Stimulated activated CD8-positive, alpha-beta memory T cell treated with anti-CD3 and anti-CD28 coated beads, Interleukin-15, amount 100 ng/mL, for 4 hours (primary cell): ENCODE data around the gene RASGRF1.
A peak's percentile ranks its signal among the peaks of the same experiment; 100 is the strongest.

Source experiments
- DNase-seq, 2 donors: peaks; one replicate each; pipeline ENCODE4 v3.0.0-alpha.2; 2020; ENCODE audit warnings: low read depth in 2 of 2

Gene RASGRF1

DNA sequence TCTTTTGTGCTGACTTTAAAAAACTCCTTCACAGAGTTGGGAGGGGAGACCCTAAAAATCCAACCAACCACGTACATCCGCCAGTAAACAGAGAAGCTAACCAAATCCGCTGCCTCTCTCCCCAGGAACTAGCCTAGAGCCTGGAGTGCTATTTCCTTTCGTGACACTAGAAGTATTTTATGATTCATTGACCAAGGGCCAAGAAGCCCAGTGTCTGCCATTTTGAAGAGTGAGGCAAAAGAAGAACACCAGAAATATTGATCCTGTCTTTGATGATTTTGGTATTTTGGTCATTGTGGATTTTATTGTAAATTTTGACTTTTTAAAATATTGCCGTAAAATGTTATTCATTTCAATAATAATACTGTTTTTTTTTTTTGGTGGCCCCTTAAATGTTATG, 135.2 kb downstream of the RASGRF1 start:
- no peak for DNase-seq

DNA sequence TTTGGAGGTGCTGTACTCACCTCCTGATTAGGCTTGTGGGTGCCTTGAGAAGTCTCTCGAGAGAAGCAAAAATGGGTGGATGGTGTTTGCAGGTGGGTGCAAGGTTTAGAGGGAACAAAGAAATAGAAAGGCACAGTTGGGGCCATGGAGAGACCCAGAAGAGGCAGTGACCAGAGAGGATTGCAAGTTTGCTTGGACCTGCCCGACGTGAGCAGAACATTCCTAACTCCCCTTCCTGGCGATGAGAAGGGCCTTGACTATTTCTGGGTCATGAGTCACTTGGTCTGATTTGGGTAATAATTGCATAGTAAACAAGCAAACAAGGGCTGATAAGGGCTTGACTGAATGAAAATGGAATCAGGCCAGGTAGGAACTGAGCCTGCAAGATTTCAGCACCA, 138.7 kb downstream of the RASGRF1 start:
- no peak for DNase-seq

DNA sequence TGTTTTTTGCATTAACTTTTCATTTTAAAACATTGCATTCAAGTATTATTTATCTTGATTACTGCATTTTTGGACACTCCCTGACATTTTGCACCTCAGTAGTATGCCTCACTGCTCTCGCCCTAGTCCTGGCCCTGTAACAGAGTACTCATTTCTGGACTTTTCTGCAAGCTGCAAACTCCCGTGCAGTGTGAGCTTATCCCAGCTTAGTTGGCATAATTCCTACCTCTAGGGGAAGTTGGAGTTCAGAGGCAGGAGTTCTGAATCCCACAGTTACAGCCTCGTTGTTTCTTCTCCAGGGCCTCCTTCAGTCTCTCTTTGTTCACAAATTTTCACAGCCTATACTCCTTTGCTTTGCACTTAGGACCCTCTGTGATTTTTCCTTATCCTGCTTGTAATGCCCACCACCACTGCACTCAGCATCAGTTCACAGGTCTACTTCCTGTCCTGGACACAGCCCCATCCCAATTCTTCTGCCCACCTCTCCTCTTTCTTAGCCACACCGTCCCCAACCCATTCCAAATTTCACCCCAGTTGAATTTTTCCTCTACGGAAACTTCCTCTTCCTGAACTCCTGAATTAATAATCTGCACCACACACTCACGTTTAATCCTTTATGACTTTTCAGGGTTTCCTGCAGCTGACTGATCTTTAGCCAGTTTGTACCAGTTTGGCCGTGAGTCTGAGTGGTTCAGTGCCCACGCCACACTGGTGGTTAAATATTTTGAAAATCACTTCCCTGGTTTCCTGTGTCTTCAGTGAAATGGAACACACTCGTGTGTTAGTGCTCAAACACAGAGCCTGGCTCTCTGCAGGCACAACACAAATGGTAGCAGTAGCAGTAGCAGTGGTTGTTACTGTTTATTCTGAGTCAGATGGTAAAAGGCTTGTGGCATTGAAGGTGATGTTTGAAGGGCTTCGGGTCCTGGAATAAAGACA, 139.4 kb downstream of the RASGRF1 start:
- no peak for DNase-seq

DNA sequence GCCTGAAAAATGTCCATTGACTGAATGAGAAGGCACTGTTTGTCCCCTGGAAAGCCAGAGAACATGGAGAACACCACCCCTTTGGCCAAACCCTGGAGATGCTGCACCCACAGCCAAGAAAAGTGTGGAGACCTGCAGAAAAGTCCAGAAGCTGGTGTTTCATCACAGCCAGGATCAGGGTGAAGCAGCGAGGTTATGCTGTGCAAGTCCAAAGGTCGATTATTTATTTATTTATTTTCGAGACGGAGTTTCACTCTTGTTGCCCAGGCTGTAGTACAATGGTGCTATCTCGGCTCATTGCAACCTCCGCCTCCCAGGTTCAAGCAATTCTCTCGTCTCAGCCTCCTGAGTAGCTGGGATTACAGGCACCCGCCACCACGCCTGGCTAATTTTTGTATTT, 140.2 kb downstream of the RASGRF1 start:
- DNase-seq, result no peak

- no peak for DNase-seq
These were observed 141.1 kb downstream of the RASGRF1 start for GRCh38 chr15:78949461-78949860.

DNA sequence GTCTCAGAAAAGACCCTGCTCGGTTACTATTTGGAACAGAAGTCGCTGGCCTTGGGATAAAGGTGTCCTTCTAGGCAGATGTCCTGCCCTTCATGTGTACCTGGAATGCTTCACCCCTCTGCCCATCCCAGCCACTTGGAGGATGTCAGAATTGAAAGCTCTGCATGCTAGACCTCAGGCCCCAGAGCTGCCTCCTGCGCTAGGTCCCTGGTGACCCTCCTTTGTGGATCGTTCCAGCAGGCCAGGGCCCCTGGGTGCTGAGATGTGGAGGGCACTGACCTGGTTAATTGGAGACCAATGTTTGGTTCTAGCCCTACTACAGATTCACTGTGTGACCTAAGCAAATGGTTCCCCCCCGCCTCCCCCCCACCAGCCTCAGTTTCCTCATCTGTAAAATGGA, 143.1 kb downstream of the RASGRF1 start:
- no peak for DNase-seq

DNA sequence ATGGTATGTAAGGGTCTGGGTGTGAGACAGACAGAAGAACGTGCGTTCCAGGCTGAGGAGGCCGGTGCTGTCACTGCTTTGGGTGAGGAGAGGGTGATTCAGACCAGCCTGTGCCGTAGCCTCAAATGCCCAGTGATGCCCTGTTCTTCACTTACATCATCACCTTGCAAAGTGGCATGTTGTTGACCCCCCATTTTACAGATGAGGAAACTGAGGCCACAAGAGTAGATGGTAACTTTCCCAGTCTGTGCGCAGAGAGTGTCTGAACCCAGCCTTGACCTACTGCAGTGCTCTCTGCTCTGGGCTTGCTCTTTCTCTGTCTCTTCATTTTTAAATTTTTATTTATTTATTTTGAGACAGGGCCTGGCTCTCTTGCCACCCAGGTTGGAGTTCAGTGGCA, 144.1 kb downstream of the RASGRF1 start:
- DNase-seq, result no peak

DNA sequence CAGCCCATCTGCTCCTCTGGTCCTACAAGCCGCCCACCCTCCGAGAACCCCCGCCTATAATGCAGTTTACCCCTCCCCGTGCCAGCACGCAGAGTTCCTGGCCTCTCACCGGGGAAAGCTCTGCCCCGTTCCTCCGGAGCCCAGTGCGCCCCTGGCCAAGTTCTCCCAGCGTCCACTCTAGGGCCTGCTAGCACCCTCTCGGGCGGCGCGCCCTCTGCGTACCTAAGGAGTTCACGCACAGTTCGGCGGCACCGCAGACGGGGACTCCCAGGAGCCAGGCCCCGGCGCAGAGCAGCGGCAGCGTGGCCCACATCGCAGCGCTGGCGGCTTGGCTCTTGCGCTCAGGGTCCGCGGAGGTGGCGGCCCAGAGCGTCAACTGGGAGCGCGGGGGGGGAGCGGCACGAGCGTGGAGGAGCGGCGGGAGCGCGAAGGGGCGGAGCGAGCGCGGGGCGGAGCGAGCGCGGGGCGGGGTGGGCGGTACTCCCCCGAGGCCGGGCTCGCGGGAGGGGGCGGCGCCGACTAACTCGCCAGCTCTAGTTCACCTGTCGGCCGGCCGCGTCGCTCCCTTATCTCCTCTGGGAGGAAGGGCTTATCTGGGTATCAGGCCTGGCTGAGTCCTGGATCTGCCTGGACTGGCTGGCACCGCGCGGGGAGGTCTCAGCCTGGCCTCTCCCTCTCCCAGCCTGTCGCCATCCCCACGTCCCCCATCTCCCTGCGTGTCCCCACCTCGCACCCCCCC, 145.7 kb downstream of the RASGRF1 start, which contains the start of gene CTSH:
TSS of gene CTSH (minus strand) at position 378 of the 739 bp plus-strand sequence. CDS start at position 313, 65 bp downstream.
- peak; percentile 46 to 50 for DNase-seq

GRCh38 chr15:78944202-78944625, 146.4 kb downstream of the RASGRF1 start:
- no peak for DNase-seq

- DNase-seq, result no peak
These were observed 146.9 kb downstream of the RASGRF1 start for GRCh38 chr15:78943692-78944091.

GRCh38 chr15:78942741-78943140, 147.8 kb downstream of the RASGRF1 start:
- DNase-seq, result no peak

DNA sequence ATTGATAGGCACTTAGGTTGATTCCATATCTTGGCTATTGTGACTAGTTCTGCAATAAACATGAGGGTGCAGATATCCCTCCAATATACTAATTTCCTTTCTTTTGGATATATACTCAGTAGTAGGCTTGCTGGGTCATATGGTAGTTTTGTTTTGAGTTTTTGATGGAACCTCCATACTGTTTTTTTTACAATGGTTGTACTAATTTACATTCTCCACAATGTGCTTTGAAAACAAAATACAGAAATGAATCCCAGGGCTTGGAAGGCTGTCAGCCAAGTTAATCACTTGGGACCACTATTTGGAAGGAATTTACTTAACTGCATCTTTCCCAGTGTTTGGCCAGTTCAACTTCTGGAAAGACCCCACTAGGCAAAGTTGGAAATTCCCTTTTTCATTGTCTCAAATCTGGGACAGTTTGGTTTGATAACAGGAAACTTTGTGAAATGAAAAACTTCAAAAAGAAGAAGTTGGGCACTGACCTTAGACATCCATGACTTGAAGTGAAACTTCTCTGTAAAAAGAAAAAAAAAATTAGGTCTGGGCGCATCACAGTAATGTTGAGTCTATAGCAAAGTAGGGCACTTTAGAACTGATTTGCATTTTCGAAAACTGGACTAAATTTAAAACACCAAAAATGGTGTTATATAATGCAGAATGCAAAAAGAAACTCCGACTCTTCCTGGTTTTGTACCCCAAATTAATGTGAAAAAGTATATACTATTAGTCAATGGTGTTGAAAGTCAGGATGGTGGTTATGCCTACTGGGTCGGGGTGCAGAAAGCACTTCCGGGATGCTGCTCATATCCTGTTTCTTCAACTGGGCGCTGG, 151.7 kb downstream of the RASGRF1 start:
- DNase-seq, result no peak

GRCh38 chr15:78937132-78937739, 153.3 kb downstream of the RASGRF1 start:
- no peak for DNase-seq

- no peak for DNase-seq
These were observed 155.9 kb downstream of the RASGRF1 start for GRCh38 chr15:78934655-78935023.

DNA sequence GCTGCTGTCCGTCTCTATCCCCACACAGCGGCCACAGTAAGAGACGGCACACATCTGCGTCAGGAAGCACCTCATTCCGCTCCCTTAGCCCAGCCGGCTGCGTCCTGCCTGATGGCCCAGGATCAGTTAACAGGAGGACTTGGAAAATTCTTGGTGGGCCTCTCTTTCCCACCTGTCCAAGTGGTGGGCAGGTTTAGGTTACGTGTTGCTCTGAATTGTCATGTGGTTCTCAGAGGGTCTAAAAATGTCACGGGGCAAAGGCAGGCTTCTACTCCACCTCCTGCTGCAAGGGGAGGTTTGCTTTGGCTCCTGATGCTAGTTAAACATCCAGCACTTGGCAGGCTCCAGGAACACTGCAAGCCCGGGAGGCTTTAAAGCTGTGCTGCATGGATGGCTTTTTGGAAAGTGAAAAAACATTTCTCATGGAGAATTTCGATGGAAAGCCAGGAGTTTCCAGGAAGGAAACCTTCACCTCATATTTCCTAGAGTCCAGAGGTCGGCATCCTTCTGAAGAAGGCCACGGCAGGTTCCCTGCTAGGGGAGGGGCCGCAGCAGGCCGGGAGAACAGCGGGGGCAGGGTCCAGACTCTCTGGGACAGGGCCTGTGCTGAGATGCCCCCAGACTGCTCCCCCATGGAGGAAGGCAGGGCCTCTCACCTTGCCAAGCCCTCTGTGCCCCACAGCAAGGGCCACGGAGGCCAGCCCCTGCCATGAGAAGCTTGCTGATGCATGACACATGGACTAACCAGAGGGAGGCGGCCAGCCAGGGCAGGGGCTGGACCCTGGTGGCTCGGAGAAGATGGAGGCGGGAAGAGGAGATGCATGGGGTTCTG, 156.5 kb downstream of the RASGRF1 start:
- DNase-seq, result no peak

DNA sequence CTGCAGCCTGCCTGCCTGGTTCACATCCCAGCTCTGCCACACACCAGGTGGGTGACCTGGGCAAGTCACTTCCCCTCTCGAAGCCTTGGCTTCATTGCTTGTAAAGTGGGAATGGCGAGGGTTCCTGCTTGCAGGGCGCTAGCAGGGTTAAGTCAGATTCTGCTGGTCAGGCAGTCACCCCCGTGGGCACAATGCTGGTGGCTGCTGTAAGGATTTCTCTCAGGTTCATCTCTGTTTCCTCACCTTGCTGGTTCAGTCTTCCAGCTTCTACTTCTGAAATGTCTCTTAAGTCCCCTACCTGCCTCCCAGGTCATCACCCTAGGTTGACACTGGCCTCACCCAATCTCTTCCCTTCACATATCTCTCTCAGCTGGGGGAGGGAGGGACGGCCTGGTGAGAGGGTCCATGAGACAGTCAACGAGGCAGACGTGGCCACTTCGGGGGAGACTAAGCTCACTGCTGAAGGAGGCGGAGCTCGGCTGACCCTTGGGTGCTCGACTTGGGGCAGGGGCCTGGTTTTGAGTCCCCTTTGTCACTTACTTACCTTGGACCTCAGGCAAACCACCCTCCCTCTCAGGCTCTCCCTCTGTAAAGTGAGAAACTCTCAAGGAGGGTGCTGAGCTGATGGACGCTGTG, 157.3 kb downstream of the RASGRF1 start:
- no peak for DNase-seq

GRCh38 chr15:78932258-78932808, 158.2 kb downstream of the RASGRF1 start:
- DNase-seq, result no peak

DNA sequence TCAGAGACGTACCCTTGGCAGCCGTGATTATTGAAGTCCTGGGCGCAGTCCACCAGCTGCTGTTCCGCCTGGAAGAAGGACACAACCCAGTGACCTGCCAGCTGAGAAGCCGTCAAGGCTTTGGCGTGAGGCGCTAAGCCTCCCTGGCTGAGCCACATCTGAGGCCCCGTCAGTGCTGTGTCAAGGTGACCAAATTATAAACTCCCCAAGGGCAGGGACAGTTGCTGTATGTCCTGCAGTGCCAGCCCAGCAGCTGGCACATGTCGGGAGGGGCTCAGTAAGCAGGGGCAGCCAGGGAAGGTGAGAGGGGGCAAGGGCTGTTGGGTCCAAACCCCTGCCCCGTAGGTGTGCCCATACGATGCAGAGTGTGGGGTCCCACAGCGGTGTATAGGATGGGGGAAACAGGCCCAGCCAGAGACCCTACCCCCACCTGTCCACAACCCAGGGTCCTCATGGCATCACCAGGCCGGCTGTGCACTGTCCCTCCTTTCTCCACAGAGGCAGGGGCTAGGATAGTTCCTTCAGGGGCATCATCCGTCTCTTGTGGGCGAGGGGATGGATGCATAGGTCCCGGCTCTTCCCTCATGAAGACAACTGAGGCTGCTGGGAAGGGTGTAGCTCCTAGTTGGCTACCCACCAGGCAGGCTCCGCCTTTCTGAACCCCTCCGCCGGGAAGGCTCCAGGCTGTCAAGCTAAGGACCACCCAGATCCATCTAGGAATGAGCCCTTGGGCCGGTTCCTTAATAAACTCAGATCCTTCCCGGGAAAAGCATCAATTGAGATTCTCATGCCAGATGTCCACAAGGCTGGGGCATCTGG, 158.9 kb downstream of the RASGRF1 start:
- no peak for DNase-seq
